ENCODE results near the gene BPIFB1. TPM values are rescaled to one million over a fixed set of nuclear protein-coding genes. Genes with fewer than 3 reads are reported as not detected.

The BPIFB1 gene
- total and polyA plus RNA-seq, 11 donors: 0.04 TPM; not detected in 10

- intact Hi-C loops (cut with DNase I): no loop called here
- H3K4me1 ChIP-seq: peaks cover 0 to 13% (median 0%) of the 10 kb centered on the region in 12 donors
- no peaks in the 10 kb centered on the region for H3K36me3 ChIP-seq
- H3K4me3 ChIP-seq: no peak overlapping the region
- 52 to 70% (median 60%) methylated on average over 5 of the region's 5 CpGs for WGBS, 4 donors
- DNase-seq: no peak
- no peak for ATAC-seq
- H3K27ac ChIP-seq: no peak overlapping the region
- H3K9me3 ChIP-seq: peaks cover 0 to 11% (median 0%) of the 10 kb centered on the region in 12 donors
- H3K27me3 ChIP-seq: peaks cover 0 to 14% (median 0%) of the 10 kb centered on the region in 9 donors
- no peak for TF ChIP-seq POLR2A (IDR thresholded peaks at IDR 0.05)
- TF ChIP-seq, protein P1, sequence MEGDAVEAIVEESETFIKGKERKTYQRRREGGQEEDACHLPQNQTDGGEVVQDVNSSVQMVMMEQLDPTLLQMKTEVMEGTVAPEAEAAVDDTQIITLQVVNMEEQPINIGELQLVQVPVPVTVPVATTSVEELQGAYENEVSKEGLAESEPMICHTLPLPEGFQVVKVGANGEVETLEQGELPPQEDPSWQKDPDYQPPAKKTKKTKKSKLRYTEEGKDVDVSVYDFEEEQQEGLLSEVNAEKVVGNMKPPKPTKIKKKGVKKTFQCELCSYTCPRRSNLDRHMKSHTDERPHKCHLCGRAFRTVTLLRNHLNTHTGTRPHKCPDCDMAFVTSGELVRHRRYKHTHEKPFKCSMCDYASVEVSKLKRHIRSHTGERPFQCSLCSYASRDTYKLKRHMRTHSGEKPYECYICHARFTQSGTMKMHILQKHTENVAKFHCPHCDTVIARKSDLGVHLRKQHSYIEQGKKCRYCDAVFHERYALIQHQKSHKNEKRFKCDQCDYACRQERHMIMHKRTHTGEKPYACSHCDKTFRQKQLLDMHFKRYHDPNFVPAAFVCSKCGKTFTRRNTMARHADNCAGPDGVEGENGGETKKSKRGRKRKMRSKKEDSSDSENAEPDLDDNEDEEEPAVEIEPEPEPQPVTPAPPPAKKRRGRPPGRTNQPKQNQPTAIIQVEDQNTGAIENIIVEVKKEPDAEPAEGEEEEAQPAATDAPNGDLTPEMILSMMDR (IDR thresholded peaks at IDR 0.05): no peak
Observed at GRCh38 chr20:33259371-33259770, 23.6 kb upstream of the BPIFB1 start.

GRCh38 chr20:33261465-33261864 is 21.5 kb upstream of the BPIFB1 start:
- H3K36me3 ChIP-seq: no peaks in the 10 kb centered on the region
- ATAC-seq (no peak), DNase-seq (no peak)
- H3K4me1 ChIP-seq: peaks cover 0 to 13% (median 0%) of the 10 kb centered on the region in 12 donors
- H3K9me3 ChIP-seq: peaks cover 0 to 7% (median 0%) of the 10 kb centered on the region in 12 donors
- H3K4me3 ChIP-seq: no peak overlapping the region
- intact Hi-C loops (cut with DNase I): no loop called here
- TF ChIP-seq, protein P1 (IDR thresholded peaks at IDR 0.05): no peak
- TF ChIP-seq POLR2A (IDR thresholded peaks at IDR 0.05): no peak
- H3K27me3 ChIP-seq: peaks cover 0 to 14% (median 0%) of the 10 kb centered on the region in 9 donors
- H3K27ac ChIP-seq: peak overlapping the region in 1 of 12 donors; percentile 42
- WGBS, 4 donors: 65 to 84% (median 70%) methylated on average over 4 of the region's 4 CpGs

DNA sequence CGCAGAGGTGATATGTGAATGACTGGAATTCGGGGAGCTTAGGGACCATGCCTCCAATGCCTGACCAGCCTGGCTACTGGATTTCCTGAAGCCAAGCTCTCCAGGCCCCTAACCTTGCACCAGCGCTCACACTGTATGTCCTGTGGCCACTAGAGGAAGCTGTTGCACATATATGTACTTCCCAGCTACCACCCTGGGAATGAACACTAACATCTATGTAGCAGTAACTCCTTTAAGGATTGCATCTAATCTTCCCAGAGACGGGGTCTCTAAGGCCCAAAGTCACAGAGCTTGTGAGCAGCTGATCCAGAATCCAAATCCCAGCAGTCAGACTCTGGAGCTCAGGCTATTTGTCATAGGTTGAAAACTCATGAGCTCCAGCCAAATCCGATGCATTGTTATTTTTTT is 20.4 kb upstream of the BPIFB1 start:
- Histone ChIP-seq H3K9me3 (peaks cover 0 to 7% (median 0%) of the 10 kb centered on the region in 12 donors), H3K4me3 (no peak overlapping the region), H3K36me3 (no peaks in the 10 kb centered on the region), H3K27me3 (peaks cover 0 to 18% (median 0%) of the 10 kb centered on the region in 9 donors), H3K4me1 (peaks cover 0 to 13% (median 0%) of the 10 kb centered on the region in 12 donors), H3K27ac (peak overlapping the region in 1 of 12 donors; percentile 42)
- WGBS, 4 donors: 23 to 25% (median 23%) methylated on average over 5 of the region's 5 CpGs
- TF ChIP-seq, protein P1 (IDR thresholded peaks at IDR 0.05): peak in 9 of 12 donors; percentile 11 to 50 (median 39)
- TF ChIP-seq POLR2A (IDR thresholded peaks at IDR 0.05): no peak
- intact Hi-C loops (cut with DNase I): no loop called here
- no peak for DNase-seq
- ATAC-seq: peak in 2 of 4 donors; percentile 60 to 66

DNA sequence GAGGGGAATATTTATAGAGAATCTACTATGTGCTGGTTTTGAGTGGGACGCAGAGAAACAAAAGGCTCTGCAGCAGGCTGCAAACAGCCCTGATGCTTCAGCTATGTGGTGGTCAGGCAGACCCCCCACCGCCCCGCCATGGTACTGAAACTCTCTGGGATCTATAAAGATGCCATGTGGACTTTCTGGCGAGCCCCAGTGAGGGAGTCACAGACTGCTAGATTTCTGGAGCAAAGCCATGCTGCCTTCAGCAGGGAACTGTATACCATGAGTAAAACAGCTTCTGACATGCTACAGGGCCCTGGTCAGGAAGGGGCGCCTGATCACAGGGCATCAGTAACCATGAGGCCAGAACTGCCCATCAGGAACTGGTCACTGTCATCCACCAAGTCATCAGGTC is 19.2 kb upstream of the BPIFB1 start:
- Histone ChIP-seq H3K36me3 (no peaks in the 10 kb centered on the region), H3K4me1 (peaks cover 0 to 13% (median 0%) of the 10 kb centered on the region in 12 donors), H3K27ac (no peak overlapping the region), H3K4me3 (no peak overlapping the region), H3K27me3 (peaks cover 0 to 29% (median 0%) of the 10 kb centered on the region in 9 donors), H3K9me3 (peaks cover 0 to 7% (median 0%) of the 10 kb centered on the region in 12 donors)
- intact Hi-C loops (cut with DNase I): no loop called here
- DNase-seq (no peak), ATAC-seq (no peak)
- WGBS, 4 donors: 67 to 74% (median 71%) methylated on average over 3 to 5 of the region's 5 CpGs
- no peak for TF ChIP-seq POLR2A (IDR thresholded peaks at IDR 0.05)
- TF ChIP-seq, protein P1 (IDR thresholded peaks at IDR 0.05): no peak

Data from heart left ventricle (tissue), 16 donors.